Measurements from ENCODE around the gene SEM1. TPM values are rescaled to one million over a fixed set of nuclear protein-coding genes. Genes with fewer than 3 reads are reported as not detected.
"Not testable (repeated sequence)": the region's sequence is repeated elsewhere in the genome, so short reads cannot be mapped to it uniquely, and the experiment has no call there.

The SEM1 gene
- 10 to 100 TPM; 37.7 to 47.5 TPM for total RNA-seq

- DNase-seq = peak; percentile 77
- intact Hi-C loops (cut with micrococcal nuclease) = loop anchor here (1.0 to 2.0 kb wide), 5 partner anchors 114 to 407 kb away; partner anchors contain the start of genes DLX5 and SDHAF3
- peaks cover 21% of the 10 kb centered on the region for H3K9me3 Mint-ChIP-seq
- H3K27me3 Mint-ChIP-seq (ENCODE audit: low read depth) = peaks cover 4% of the 10 kb centered on the region
- peak within 1 kb of the TSS; percentile 92 for H3K4me3 Mint-ChIP-seq
- peak within 1 kb of the TSS; percentile 93 for H3K27ac Mint-ChIP-seq
- CTCF ChIA-PET = interaction anchor here (1.3 kb wide), 1 partner anchor 10 kb away, joined by 4 read pairs; no protein-coding TSS in a partner anchor
- peaks cover 27% of the 10 kb centered on the region for H3K4me1 Mint-ChIP-seq (ENCODE audit: low read depth)
- H3K36me3 Mint-ChIP-seq (ENCODE audit: low read depth) = peaks cover 6% of the 10 kb centered on the region
These were observed at the start of gene SEM1 for GRCh38 chr7:96709381-96710228. SEM1 (minus strand) TSS chr7:96709846; CDS start chr7:96709763, 83 bp downstream.

- H3K9me3 Mint-ChIP-seq; H3K27ac Mint-ChIP-seq; CTCF ChIA-PET; H3K4me3 Mint-ChIP-seq; H3K4me1 Mint-ChIP-seq (ENCODE audit: low read depth); intact Hi-C loops (cut with micrococcal nuclease); H3K36me3 Mint-ChIP-seq (ENCODE audit: low read depth); DNase-seq: not testable (repeated sequence)
- peaks cover 37% of the 10 kb centered on the region for H3K27me3 Mint-ChIP-seq (ENCODE audit: low read depth)
These were observed 48.2 kb upstream of the SEM1 start for GRCh38 chr7:96757880-96758279.

- Mint-ChIP-seq H3K4me3 (no peak overlapping the region), H3K4me1 (ENCODE audit: low read depth) (no peaks in the 10 kb centered on the region), H3K27ac (no peak overlapping the region), H3K27me3 (ENCODE audit: low read depth) (peaks cover 11% of the 10 kb centered on the region), H3K9me3 (peaks cover 5% of the 10 kb centered on the region), H3K36me3 (ENCODE audit: low read depth) (no peaks in the 10 kb centered on the region)
- intact Hi-C loops (cut with micrococcal nuclease) = no loop called here
- no peak for DNase-seq
- CTCF ChIA-PET = no interaction called here
These were observed 37.8 kb upstream of the SEM1 start for GRCh38 chr7:96747418-96747940.

- no peak for DNase-seq
- no peaks in the 10 kb centered on the region for H3K36me3 Mint-ChIP-seq (ENCODE audit: low read depth)
- intact Hi-C loops (cut with micrococcal nuclease) = no loop called here
- H3K4me3 Mint-ChIP-seq = no peak overlapping the region
- H3K9me3 Mint-ChIP-seq = no peaks in the 10 kb centered on the region
- CTCF ChIA-PET = interaction anchor here (0.6 kb wide), 1 partner anchor 1471 kb away, joined by 4 read pairs; no protein-coding TSS in a partner anchor
- no peaks in the 10 kb centered on the region for H3K4me1 Mint-ChIP-seq (ENCODE audit: low read depth)
- no peak overlapping the region for H3K27ac Mint-ChIP-seq
- peaks cover 8% of the 10 kb centered on the region for H3K27me3 Mint-ChIP-seq (ENCODE audit: low read depth)
These were observed 30.5 kb upstream of the SEM1 start for GRCh38 chr7:96740130-96740529.

- Mint-ChIP-seq H3K27me3 (ENCODE audit: low read depth) (peaks cover 8% of the 10 kb centered on the region), H3K4me1 (ENCODE audit: low read depth) (no peaks in the 10 kb centered on the region), H3K9me3 (no peaks in the 10 kb centered on the region), H3K27ac (no peak overlapping the region), H3K4me3 (no peak overlapping the region), H3K36me3 (ENCODE audit: low read depth) (no peaks in the 10 kb centered on the region)
- CTCF ChIA-PET = no interaction called here
- DNase-seq = no peak
- intact Hi-C loops (cut with micrococcal nuclease) = no loop called here
These were observed 30.0 kb upstream of the SEM1 start for GRCh38 chr7:96739609-96740008.

GRCh38 chr7:96739167-96739566 lies 29.5 kb upstream of the SEM1 start:
- H3K36me3 Mint-ChIP-seq (ENCODE audit: low read depth) = no peaks in the 10 kb centered on the region

GRCh38 chr7:96738705-96739104 lies 29.1 kb upstream of the SEM1 start:
- intact Hi-C loops (cut with micrococcal nuclease) = no loop called here
- CTCF ChIA-PET = no interaction called here
- no peak overlapping the region for H3K27ac Mint-ChIP-seq

More at GRCh38 chr7:96739167-96739566, 29.5 kb upstream of the SEM1 start:
- no peaks in the 10 kb centered on the region for H3K4me1 Mint-ChIP-seq (ENCODE audit: low read depth)
- intact Hi-C loops (cut with micrococcal nuclease) = no loop called here
- DNase-seq = no peak
- H3K4me3 Mint-ChIP-seq = no peak overlapping the region
- peaks cover 8% of the 10 kb centered on the region for H3K27me3 Mint-ChIP-seq (ENCODE audit: low read depth)
- no peaks in the 10 kb centered on the region for H3K9me3 Mint-ChIP-seq
- CTCF ChIA-PET = no interaction called here
- no peak overlapping the region for H3K27ac Mint-ChIP-seq

GRCh38 chr7:96737545-96738050 lies 28.0 kb upstream of the SEM1 start:
- intact Hi-C loops (cut with micrococcal nuclease) = no loop called here
- Mint-ChIP-seq H3K27ac (no peak overlapping the region), H3K27me3 (ENCODE audit: low read depth) (peaks cover 4% of the 10 kb centered on the region), H3K4me1 (ENCODE audit: low read depth) (no peaks in the 10 kb centered on the region), H3K36me3 (ENCODE audit: low read depth) (no peaks in the 10 kb centered on the region), H3K4me3 (no peak overlapping the region), H3K9me3 (no peaks in the 10 kb centered on the region)
- CTCF ChIA-PET = interaction anchor here (0.6 kb wide), 1 partner anchor 342 kb away, joined by 3 read pairs; no protein-coding TSS in a partner anchor
- no peak for DNase-seq

More at GRCh38 chr7:96738705-96739104, 29.1 kb upstream of the SEM1 start:
- Mint-ChIP-seq H3K9me3 (no peaks in the 10 kb centered on the region), H3K27me3 (ENCODE audit: low read depth) (peaks cover 8% of the 10 kb centered on the region), H3K4me1 (ENCODE audit: low read depth) (no peaks in the 10 kb centered on the region), H3K4me3 (no peak overlapping the region), H3K36me3 (ENCODE audit: low read depth) (no peaks in the 10 kb centered on the region)
- no peak for DNase-seq

GRCh38 chr7:96734343-96734742 lies 24.7 kb upstream of the SEM1 start:
- Mint-ChIP-seq H3K27ac (no peak overlapping the region), H3K9me3 (no peaks in the 10 kb centered on the region), H3K27me3 (ENCODE audit: low read depth) (peaks cover 2% of the 10 kb centered on the region), H3K36me3 (ENCODE audit: low read depth) (no peaks in the 10 kb centered on the region), H3K4me3 (no peak overlapping the region), H3K4me1 (ENCODE audit: low read depth) (no peaks in the 10 kb centered on the region)
- intact Hi-C loops (cut with micrococcal nuclease) = no loop called here
- CTCF ChIA-PET = interaction anchor here (0.6 kb wide), 1 partner anchor 19 kb away, joined by 3 read pairs; no protein-coding TSS in a partner anchor
- no peak for DNase-seq

GRCh38 chr7:96729820-96730219 lies 20.2 kb upstream of the SEM1 start:
- no peak overlapping the region for H3K4me3 Mint-ChIP-seq
- H3K9me3 Mint-ChIP-seq = no peaks in the 10 kb centered on the region
- peaks cover 2% of the 10 kb centered on the region for H3K27me3 Mint-ChIP-seq (ENCODE audit: low read depth)
- CTCF ChIA-PET = interaction anchor here (0.6 to 0.7 kb wide), 2 partner anchors 358 to 1114 kb away, joined by 3 read pairs; no protein-coding TSS in a partner anchor
- H3K4me1 Mint-ChIP-seq (ENCODE audit: low read depth) = no peaks in the 10 kb centered on the region
- intact Hi-C loops (cut with micrococcal nuclease) = no loop called here
- no peaks in the 10 kb centered on the region for H3K36me3 Mint-ChIP-seq (ENCODE audit: low read depth)
- H3K27ac Mint-ChIP-seq = no peak overlapping the region
- no peak for DNase-seq

GRCh38 chr7:96728139-96728538 lies 18.5 kb upstream of the SEM1 start:
- intact Hi-C loops (cut with micrococcal nuclease) = no loop called here
- Mint-ChIP-seq H3K27me3 (ENCODE audit: low read depth) (peaks cover 8% of the 10 kb centered on the region), H3K36me3 (ENCODE audit: low read depth) (no peaks in the 10 kb centered on the region), H3K4me3 (no peak overlapping the region), H3K27ac (no peak overlapping the region), H3K4me1 (ENCODE audit: low read depth) (no peaks in the 10 kb centered on the region), H3K9me3 (no peaks in the 10 kb centered on the region)
- DNase-seq = no peak
- CTCF ChIA-PET = no interaction called here

- H3K27ac Mint-ChIP-seq = no peak overlapping the region
- no peaks in the 10 kb centered on the region for H3K9me3 Mint-ChIP-seq
- H3K4me1 Mint-ChIP-seq (ENCODE audit: low read depth) = no peaks in the 10 kb centered on the region
- intact Hi-C loops (cut with micrococcal nuclease) = no loop called here
- H3K36me3 Mint-ChIP-seq (ENCODE audit: low read depth) = no peaks in the 10 kb centered on the region
- CTCF ChIA-PET = no interaction called here
- no peak overlapping the region for H3K4me3 Mint-ChIP-seq
- no peak for DNase-seq
- H3K27me3 Mint-ChIP-seq (ENCODE audit: low read depth) = peaks cover 12% of the 10 kb centered on the region
These were observed 18.0 kb upstream of the SEM1 start for GRCh38 chr7:96727534-96728088.
